WTC11 (cell line): ENCODE data around the gene RAI1. TPM values are rescaled to one million over a fixed set of nuclear protein-coding genes. Genes with fewer than 3 reads are reported as not detected.

Source experiments
- ATAC-seq: fragments of 200-7000 bp; cut with Tn5 transposase; 2 replicates; pipeline ENCODE4 v1.10.0; 2021; ENCODE audit warnings: mild to moderate bottlenecking, moderate library complexity
- CTCF ChIA-PET: fragments of 300-600 bp; sonication (Branson Sonifier 250); formaldehyde crosslinking; loops from one replicate; lab custom pipeline; 2021; ENCODE audit warnings: antibody characterized with exemption; lab: Charles Lee
- POLR2A ChIA-PET: fragments of 350-600 bp; sonication (Branson Sonifier 250); formaldehyde crosslinking; loops from one replicate; lab custom pipeline; 2021; ENCODE audit warnings: antibody characterized with exemption; lab: Charles Lee
- DNase-seq: peaks from one replicate; pipeline ENCODE4 v3.0.0; 2021; ENCODE audit warnings: low spot score
- H3K27ac Mint-ChIP-seq: 2 replicates; pipeline ENCODE4 v1.8.0; 2021; ENCODE audit warnings: mixed read lengths
- H3K27me3 Mint-ChIP-seq: 2 replicates; pipeline ENCODE4 v1.8.0; 2021; ENCODE audit warnings: low read depth, mild to moderate bottlenecking, moderate library complexity, mixed read lengths
- H3K36me3 Mint-ChIP-seq: 2 replicates; pipeline ENCODE4 v1.8.0; 2021; ENCODE audit warnings: mixed read lengths
- H3K4me1 Mint-ChIP-seq: 2 replicates; pipeline ENCODE4 v1.8.0; 2022; ENCODE audit warnings: mixed read lengths
- H3K4me3 Mint-ChIP-seq: 2 replicates; pipeline ENCODE4 v1.8.0; 2021; ENCODE audit warnings: mild to moderate bottlenecking, moderate library complexity, mixed read lengths
- H3K9me3 Mint-ChIP-seq: 2 replicates; pipeline ENCODE4 v1.8.0; 2021; ENCODE audit warnings: mixed read lengths
- ATF1 ChIP-seq: sonication (generic); formaldehyde crosslinking; IDR thresholded peaks from 2 replicates; pipeline ENCODE4 v1.8.1; 2023; ENCODE audit warnings: mild to moderate bottlenecking, moderate library complexity, missing genetic modification reagents
- CDX4 ChIP-seq: fragments of 250-450 bp; sonication (Bioruptor Pico); IDR thresholded peaks from 2 replicates; pipeline ENCODE4 v1.9.0; 2021; ENCODE audit warnings: moderate library complexity, mild to moderate bottlenecking, inconsistent platforms, borderline replicate concordance
- GRHL2 ChIP-seq: fragments of 250-450 bp; sonication (Bioruptor Pico); IDR thresholded peaks from 2 replicates; pipeline ENCODE4 v1.8.0; 2022; ENCODE audit warnings: mild to moderate bottlenecking, moderate library complexity; ENCODE audit not compliant: insufficient replicate concordance, severe bottlenecking
- HMGXB4 ChIP-seq: sonication (generic); formaldehyde crosslinking; IDR thresholded peaks from 2 replicates; pipeline ENCODE4 v1.8.1; 2023; ENCODE audit warnings: mild to moderate bottlenecking, moderate library complexity, missing genetic modification reagents
- JAZF1 ChIP-seq: fragments of 250-450 bp; sonication (Bioruptor Pico); IDR thresholded peaks from 2 replicates; pipeline ENCODE4 v1.9.0; 2021; ENCODE audit warnings: moderate library complexity, mild to moderate bottlenecking, inconsistent platforms
- NR2C2 ChIP-seq: sonication (generic); formaldehyde crosslinking; IDR thresholded peaks from 2 replicates; pipeline ENCODE4 v1.8.0; 2022; ENCODE audit warnings: mild to moderate bottlenecking, missing genetic modification reagents
- SMAD3 ChIP-seq: sonication (generic); formaldehyde crosslinking; IDR thresholded peaks from 2 replicates; pipeline ENCODE4 v1.8.0; 2022; ENCODE audit warnings: missing genetic modification reagents, mild to moderate bottlenecking, borderline replicate concordance
- SMAD4 ChIP-seq: sonication (generic); formaldehyde crosslinking; IDR thresholded peaks from 2 replicates; pipeline ENCODE4 v1.8.0; 2022; ENCODE audit warnings: mild to moderate bottlenecking, missing genetic modification reagents
- SOX15 ChIP-seq: fragments of 250-450 bp; sonication (Bioruptor Pico); IDR thresholded peaks from 2 replicates; pipeline ENCODE4 v1.9.0; 2021; ENCODE audit warnings: mild to moderate bottlenecking
- SP1 ChIP-seq: sonication (generic); formaldehyde crosslinking; conservative IDR thresholded peaks from 2 replicates; pipeline ENCODE4 v1.8.1; 2022; ENCODE audit warnings: missing genetic modification reagents
- STAT6 ChIP-seq: sonication (generic); formaldehyde crosslinking; conservative IDR thresholded peaks from 2 replicates; pipeline ENCODE4 v1.8.1; 2023; ENCODE audit warnings: mild to moderate bottlenecking, low read depth, missing genetic modification reagents, moderate library complexity
- TCF7 ChIP-seq: sonication (generic); formaldehyde crosslinking; IDR thresholded peaks from 2 replicates; pipeline ENCODE4 v1.8.0; 2022; ENCODE audit warnings: mild to moderate bottlenecking, low read depth, missing genetic modification reagents, moderate library complexity
- ZNF263 ChIP-seq: sonication (generic); formaldehyde crosslinking; IDR thresholded peaks from 2 replicates; pipeline ENCODE4 v1.8.1; 2022; ENCODE audit warnings: low read depth, mild to moderate bottlenecking, moderate library complexity, missing genetic modification reagents
- ZNF425 ChIP-seq: fragments of 250-450 bp; sonication (Bioruptor Pico); conservative IDR thresholded peaks from 2 replicates; pipeline ENCODE4 v1.9.0; 2021; ENCODE audit warnings: mild to moderate bottlenecking
- total RNA-seq: library from RNA; stranded (reverse); gene quantifications from 3 replicates; pipeline ENCODE4 v1.2.3, GENCODE V29; 2021
- TF ChIP-seq, protein P1 (sequence below): sonication (generic); formaldehyde crosslinking; IDR thresholded peaks from 2 replicates; pipeline ENCODE4 v1.8.1; 2022; ENCODE audit warnings: low read depth, mild to moderate bottlenecking, moderate library complexity, missing genetic modification reagents, borderline replicate concordance
- TF ChIP-seq, protein P2 (sequence below): sonication (generic); formaldehyde crosslinking; IDR thresholded peaks from 2 replicates; pipeline ENCODE4 v1.8.1; 2022; ENCODE audit warnings: mild to moderate bottlenecking, moderate library complexity, missing genetic modification reagents
- TF ChIP-seq, protein P3 (sequence below): sonication (generic); formaldehyde crosslinking; IDR thresholded peaks from 2 replicates; pipeline ENCODE4 v1.8.0; 2022; ENCODE audit warnings: mild to moderate bottlenecking, missing genetic modification reagents

RAI1 gene
- total RNA-seq, 1 experiment from 2014 or later: 12.7 TPM

DNA sequence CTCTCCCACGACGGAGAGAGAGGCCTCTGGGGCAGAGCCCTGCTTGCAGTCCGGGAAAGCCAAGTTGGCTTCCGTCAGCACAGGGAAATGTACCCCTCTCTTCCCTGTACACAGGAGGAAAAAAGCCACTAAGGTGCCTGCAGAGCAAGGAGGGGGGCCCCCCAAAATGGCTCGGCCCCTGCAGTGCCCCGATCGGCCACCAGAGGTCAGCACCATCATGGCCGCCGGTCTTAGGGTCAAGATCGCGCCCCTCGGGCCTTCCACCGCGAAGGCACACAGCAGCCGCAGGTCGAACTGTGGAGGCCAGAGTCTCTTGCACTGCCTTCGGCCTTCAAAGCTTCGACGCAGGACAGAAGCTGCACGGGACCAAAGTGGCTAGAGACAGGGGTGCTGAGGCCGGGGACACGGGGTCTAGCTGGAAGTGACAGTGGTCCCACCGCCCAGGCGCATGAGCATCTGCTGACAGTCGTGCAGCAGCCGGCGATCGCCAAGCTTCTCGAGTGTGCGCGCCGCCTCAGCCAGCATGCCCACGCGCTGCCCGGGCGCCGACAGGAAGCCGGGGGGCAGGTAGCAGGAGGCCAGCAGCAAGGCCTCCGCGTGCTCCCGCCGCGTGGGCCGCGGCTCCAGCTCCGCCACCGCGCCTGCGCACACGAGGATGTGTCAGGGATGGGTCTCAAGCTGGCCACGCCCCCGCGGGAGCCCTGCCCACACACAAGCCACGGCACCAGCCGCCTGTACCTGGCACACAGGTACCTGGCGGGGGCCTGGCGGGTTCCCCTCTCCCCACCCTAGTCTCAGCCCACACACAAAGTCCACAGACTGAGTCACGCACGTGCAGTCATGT is 131.2 kb downstream of the RAI1 start (continued):
- TF ChIP-seq ZNF263 (no peak), GRHL2 (CRISPR knock-in tag) (no peak), SOX15 (CRISPR knock-in tag) (no peak), ATF1 (CRISPR knock-in tag) (no peak), SMAD4 (CRISPR knock-in tag) (no peak)
- TF ChIP-seq, protein P1, sequence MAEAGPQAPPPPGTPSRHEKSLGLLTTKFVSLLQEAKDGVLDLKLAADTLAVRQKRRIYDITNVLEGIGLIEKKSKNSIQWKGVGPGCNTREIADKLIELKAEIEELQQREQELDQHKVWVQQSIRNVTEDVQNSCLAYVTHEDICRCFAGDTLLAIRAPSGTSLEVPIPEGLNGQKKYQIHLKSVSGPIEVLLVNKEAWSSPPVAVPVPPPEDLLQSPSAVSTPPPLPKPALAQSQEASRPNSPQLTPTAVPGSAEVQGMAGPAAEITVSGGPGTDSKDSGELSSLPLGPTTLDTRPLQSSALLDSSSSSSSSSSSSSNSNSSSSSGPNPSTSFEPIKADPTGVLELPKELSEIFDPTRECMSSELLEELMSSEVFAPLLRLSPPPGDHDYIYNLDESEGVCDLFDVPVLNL (CRISPR knock-in tag): 0 out of 2 replicates have a peak, but pooled peaks have one; percentile 44
- TF ChIP-seq, all 79 proteins: peak for 16

GRCh38 chr17:17813055-17813724 is 131.9 kb downstream of the RAI1 start:
- no peak for DNase-seq
- no peak for ATAC-seq
- Mint-ChIP-seq H3K36me3 (peaks cover 24% of the 10 kb centered on the region), H3K9me3 (no peaks in the 10 kb centered on the region), H3K27ac (no peak overlapping the region), H3K4me1 (peaks cover 22% of the 10 kb centered on the region), H3K27me3 (peaks cover 10% of the 10 kb centered on the region), H3K4me3 (no peak overlapping the region)
- POLR2A ChIA-PET: interaction anchor here (0.7 to 3.6 kb wide), 6 partner anchors 15 to 823 kb away, joined by 3 to 34 read pairs (median 5); partner anchors contain the start of gene SREBF1
- TF ChIP-seq, protein P1 (CRISPR knock-in tag): 0 out of 2 replicates have a peak, but pooled peaks have one; percentile 35
- TF ChIP-seq JAZF1 (CRISPR knock-in tag): no peak
- CTCF ChIA-PET: interaction anchor here (0.6 to 4.7 kb wide), 44 partner anchors 7 to 194 kb away, joined by 3 to 60 read pairs (median 6); partner anchors contain the start of gene SREBF1

DNA sequence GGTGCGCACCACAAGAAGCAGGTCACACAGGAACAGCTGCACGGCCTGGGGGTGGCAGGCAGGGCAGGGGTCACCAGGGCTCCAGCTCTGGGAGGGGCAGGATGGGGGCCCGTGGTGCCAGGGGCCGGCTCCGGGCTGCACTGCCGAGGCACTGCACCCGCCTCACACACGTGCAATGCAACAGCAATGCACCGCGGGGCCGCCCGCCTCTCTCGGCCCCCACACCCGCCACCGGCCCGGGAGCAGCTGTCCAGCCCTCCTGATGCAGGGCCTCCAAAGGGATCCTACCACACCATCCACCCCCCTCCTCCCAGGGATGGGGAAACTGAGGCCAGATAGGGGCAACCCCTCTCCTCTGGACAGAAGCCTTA is 132.5 kb downstream of the RAI1 start:
- peaks cover 24% of the 10 kb centered on the region for H3K4me1 Mint-ChIP-seq
- peaks cover 28% of the 10 kb centered on the region for H3K36me3 Mint-ChIP-seq
- POLR2A ChIA-PET: interaction anchor here (1.5 to 3.6 kb wide), 2 partner anchors 23 to 65 kb away, joined by 5 to 34 read pairs; partner anchors contain the start of gene SREBF1
- ATAC-seq (no peak), DNase-seq (no peak)
- CTCF ChIA-PET: interaction anchor here (0.8 to 3.1 kb wide), 9 partner anchors 12 to 106 kb away, joined by 6 to 60 read pairs (median 13); no protein-coding TSS in a partner anchor
- H3K27me3 Mint-ChIP-seq: peaks cover 6% of the 10 kb centered on the region
- H3K9me3 Mint-ChIP-seq: no peaks in the 10 kb centered on the region
- TF ChIP-seq, protein P2, sequence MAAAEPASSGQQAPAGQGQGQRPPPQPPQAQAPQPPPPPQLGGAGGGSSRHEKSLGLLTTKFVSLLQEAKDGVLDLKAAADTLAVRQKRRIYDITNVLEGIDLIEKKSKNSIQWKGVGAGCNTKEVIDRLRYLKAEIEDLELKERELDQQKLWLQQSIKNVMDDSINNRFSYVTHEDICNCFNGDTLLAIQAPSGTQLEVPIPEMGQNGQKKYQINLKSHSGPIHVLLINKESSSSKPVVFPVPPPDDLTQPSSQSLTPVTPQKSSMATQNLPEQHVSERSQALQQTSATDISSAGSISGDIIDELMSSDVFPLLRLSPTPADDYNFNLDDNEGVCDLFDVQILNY: no peak
- TF ChIP-seq, protein P3, sequence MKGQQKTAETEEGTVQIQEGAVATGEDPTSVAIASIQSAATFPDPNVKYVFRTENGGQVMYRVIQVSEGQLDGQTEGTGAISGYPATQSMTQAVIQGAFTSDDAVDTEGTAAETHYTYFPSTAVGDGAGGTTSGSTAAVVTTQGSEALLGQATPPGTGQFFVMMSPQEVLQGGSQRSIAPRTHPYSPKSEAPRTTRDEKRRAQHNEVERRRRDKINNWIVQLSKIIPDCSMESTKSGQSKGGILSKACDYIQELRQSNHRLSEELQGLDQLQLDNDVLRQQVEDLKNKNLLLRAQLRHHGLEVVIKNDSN (CRISPR knock-in tag): no peak
- TF ChIP-seq NR2C2 (CRISPR knock-in tag) (no peak), STAT6 (no peak), TCF7 (CRISPR knock-in tag) (no peak), CDX4 (no peak), ZNF425 (CRISPR knock-in tag) (no peak), HMGXB4 (CRISPR knock-in tag) (no peak), SP1 (CRISPR knock-in tag) (no peak), SMAD3 (CRISPR knock-in tag) (no peak)
- H3K27ac Mint-ChIP-seq: no peak overlapping the region
- no peak overlapping the region for H3K4me3 Mint-ChIP-seq
